Measurements from ENCODE around the gene EFNA3. TPM values are rescaled to one million over a fixed set of nuclear protein-coding genes. Genes with fewer than 3 reads are reported as not detected.

The EFNA3 gene
- total RNA-seq, 1 donor from 2014 or later, result 1.0 TPM

DNA sequence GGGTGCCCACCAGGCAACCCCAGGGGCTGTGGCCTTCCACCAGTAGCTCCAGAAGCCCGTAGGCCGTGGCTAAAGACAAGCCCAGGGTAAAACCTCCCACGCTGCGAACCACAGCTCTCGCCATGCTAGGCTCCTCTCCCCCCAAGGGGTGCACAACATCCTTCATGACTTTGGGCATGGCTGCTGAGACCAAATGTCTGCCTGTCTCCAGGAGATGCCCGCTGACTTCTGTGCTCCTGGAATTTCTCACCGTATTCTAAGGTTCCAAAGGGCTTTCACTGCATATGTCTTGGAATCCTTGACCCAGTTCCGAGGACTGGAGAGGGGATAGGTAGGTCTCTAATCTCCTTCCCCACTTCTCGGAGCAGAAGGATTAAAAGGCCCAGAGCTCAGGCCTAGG, 45.1 kb upstream of the EFNA3 start, which contains the start of the genes DCST1 and DCST2:
Gene DCST1 (plus strand): TSS at position 301 of the 400 bp plus-strand sequence. CDS start 213 bp downstream, outside the sequence.
Gene DCST2 (minus strand): TSS at position 258 of the 400 bp plus-strand sequence. CDS start 80 bp downstream, at position 178.
- peaks cover 5% of the 10 kb centered on the region for H3K4me1 ChIP-seq
- H3K36me3 ChIP-seq, result no peaks in the 10 kb centered on the region
- TF ChIP-seq CTCF (IDR thresholded peaks at IDR 0.05), result no peak
- no peaks in the 10 kb centered on the region for H3K9me3 ChIP-seq
- DNase-seq (no peak), ATAC-seq (no peak)
- no peak within 1 kb of the TSS for H3K27ac ChIP-seq
- intact Hi-C loops (cut with DNase I), result no loop called here
- H3K4me3 ChIP-seq, result no peak within 1 kb of the TSS
- H3K27me3 ChIP-seq, result no peaks in the 10 kb centered on the region

DNA sequence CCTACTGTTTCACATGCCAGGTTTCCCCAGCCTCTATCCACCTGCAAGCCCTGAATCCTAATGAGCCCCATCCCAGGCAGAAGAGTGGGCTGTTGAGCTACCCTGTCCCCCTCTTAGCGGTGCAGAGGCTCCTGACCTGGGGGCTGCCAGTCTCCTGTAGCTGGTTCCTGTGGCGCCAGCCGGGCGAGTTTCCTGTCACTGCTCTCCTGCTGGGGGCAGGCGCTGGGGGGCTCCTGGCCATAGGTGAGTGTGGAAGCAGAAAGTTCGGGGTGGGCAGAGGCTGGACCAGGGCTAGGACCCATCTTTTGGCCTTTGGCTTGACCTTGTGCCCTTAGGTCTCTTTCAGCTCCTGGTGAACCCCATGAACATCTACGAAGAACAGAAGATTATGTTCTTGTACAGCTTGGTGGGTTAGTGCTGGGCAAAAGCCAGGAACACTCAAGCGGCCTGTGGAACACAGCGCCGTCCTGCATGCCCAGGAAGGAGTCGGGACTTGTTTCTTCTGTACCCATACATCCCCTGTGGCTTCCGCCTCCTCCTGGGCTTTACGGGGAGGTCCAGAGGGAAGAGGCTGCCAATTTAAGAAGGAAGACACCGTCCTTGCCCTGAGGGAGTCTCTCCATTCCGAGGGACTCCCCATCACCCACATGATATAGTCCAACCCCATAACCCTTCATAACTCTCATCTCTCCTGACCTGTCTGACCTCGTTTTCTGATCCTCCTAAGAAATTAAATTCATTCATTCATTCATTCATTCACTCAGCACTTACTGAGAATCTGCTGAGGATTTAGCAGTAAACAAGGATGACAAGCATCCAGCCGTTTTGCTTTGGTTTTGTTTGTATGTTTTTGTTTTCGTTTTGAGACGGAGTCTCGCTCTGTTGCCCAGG, 44.1 kb upstream of the EFNA3 start:
- ATAC-seq (no peak), DNase-seq (no peak)
- intact Hi-C loops (cut with DNase I), result no loop called here
- Histone ChIP-seq H3K4me3 (no peak overlapping the region), H3K4me1 (peaks cover 5% of the 10 kb centered on the region), H3K9me3 (no peaks in the 10 kb centered on the region), H3K27ac (no peak overlapping the region), H3K27me3 (no peaks in the 10 kb centered on the region), H3K36me3 (no peaks in the 10 kb centered on the region)
- TF ChIP-seq CTCF (IDR thresholded peaks at IDR 0.05), result no peak

DNA sequence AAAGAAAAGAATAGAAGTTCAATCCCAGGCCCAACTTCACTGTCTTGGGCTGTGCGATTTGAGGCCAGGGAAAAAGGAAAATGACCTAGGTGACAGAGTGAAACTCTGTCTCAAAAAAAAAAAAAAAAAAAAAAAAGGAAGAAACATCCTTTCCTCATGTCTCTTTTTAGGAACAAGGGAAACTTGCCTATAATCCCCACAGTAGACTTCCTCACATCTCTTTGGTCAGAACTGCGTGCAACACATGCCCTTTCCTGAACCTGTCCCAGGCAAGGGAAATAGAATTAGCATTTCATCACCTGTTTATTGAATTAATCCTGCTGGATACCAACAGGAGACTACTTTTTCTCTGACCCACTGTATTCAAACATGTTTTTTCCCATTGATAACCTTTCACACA, 42.7 kb upstream of the EFNA3 start:
- Histone ChIP-seq H3K4me3 (no peak overlapping the region), H3K36me3 (no peaks in the 10 kb centered on the region), H3K4me1 (peaks cover 5% of the 10 kb centered on the region), H3K27me3 (no peaks in the 10 kb centered on the region), H3K9me3 (no peaks in the 10 kb centered on the region), H3K27ac (no peak overlapping the region)
- ATAC-seq (no peak), DNase-seq (no peak)
- no peak for TF ChIP-seq CTCF (IDR thresholded peaks at IDR 0.05)
- intact Hi-C loops (cut with DNase I), result no loop called here

- Histone ChIP-seq H3K27ac (no peak overlapping the region), H3K4me1 (peaks cover 5% of the 10 kb centered on the region), H3K4me3 (no peak overlapping the region), H3K36me3 (no peaks in the 10 kb centered on the region), H3K27me3 (no peaks in the 10 kb centered on the region), H3K9me3 (no peaks in the 10 kb centered on the region)
- intact Hi-C loops (cut with DNase I), result no loop called here
- no peak for ATAC-seq
- no peak for DNase-seq
- no peak for TF ChIP-seq CTCF (IDR thresholded peaks at IDR 0.05)
These were observed 41.6 kb upstream of the EFNA3 start for GRCh38 chr1:155037043-155037442.

- no peaks in the 10 kb centered on the region for H3K9me3 ChIP-seq
- no peak for ATAC-seq
- H3K4me3 ChIP-seq, result no peak overlapping the region
- TF ChIP-seq CTCF (IDR thresholded peaks at IDR 0.05), result no peak
- peaks cover 5% of the 10 kb centered on the region for H3K4me1 ChIP-seq
- H3K27ac ChIP-seq, result no peak overlapping the region
- no peaks in the 10 kb centered on the region for H3K27me3 ChIP-seq
- no peaks in the 10 kb centered on the region for H3K36me3 ChIP-seq
- no peak for DNase-seq
- intact Hi-C loops (cut with DNase I), result no loop called here
These were observed 40.7 kb upstream of the EFNA3 start for GRCh38 chr1:155037851-155038441.

All from upper lobe of right lung (tissue), 1 donor.